WERI-Rb-1 (cell line): ENCODE measurements around the gene GPC5.

Experiments used
- DNase-seq: peaks from one replicate; pipeline ENCODE4 v3.0.0-alpha.2; 2020
- H3K27ac ChIP-seq: fragments of 250-450 bp; sonication (Bioruptor Pico); 2 replicates; pipeline ENCODE4 v1.5.1; 2020; ENCODE audit warnings: mild to moderate bottlenecking, moderate library complexity
- H3K27me3 ChIP-seq: fragments of 250-450 bp; sonication (Bioruptor Pico); 2 replicates; pipeline ENCODE4 v1.5.1; 2021; ENCODE audit warnings: mild to moderate bottlenecking, low read depth, moderate library complexity; ENCODE audit not compliant: insufficient read depth, severe bottlenecking
- H3K36me3 ChIP-seq: fragments of 250-450 bp; sonication (Bioruptor Pico); 2 replicates; pipeline ENCODE4 v1.5.1; 2020; ENCODE audit warnings: mild to moderate bottlenecking, moderate library complexity
- H3K4me3 ChIP-seq: 2 replicates; pipeline ENCODE4 v1.5.1; 2011; ENCODE audit warnings: low read depth, mild to moderate bottlenecking, control low read depth, low read length
- H3K9me3 ChIP-seq: fragments of 250-450 bp; sonication (Bioruptor Pico); 2 replicates; pipeline ENCODE4 v1.5.1; 2021; ENCODE audit warnings: mild to moderate bottlenecking, moderate library complexity; ENCODE audit not compliant: severe bottlenecking
- TF ChIP-seq, protein P1 (sequence below): IDR thresholded peaks from 2 replicates; pipeline ENCODE4 v1.5.1; 2011; ENCODE audit warnings: low read depth, mild to moderate bottlenecking, control low read depth, inconsistent platforms, low read length

Gene GPC5

DNA sequence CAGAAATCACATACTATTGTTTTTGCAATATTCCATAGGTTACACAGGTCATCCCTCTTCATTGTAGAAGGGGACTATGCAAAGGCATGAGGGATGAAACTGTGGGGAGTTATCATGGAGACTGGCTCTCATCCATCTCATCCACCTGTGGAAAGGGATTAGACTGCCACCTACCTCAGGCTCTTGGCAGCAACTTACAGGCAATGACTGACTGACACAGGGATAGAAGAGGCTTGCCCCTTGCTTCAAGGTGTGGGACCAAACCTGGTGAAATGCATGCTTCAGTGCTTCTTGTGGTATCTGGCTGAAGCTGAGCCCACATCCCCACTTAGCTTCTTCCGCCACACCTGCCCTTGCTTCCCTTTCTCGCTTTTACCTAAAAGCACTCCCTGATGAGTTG, 341.3 kb downstream of the GPC5 start:
- H3K4me3 ChIP-seq: no peak overlapping the region
- H3K27ac ChIP-seq: no peak overlapping the region
- no peaks in the 10 kb centered on the region for H3K36me3 ChIP-seq
- H3K9me3 ChIP-seq: peaks cover 3% of the 10 kb centered on the region
- no peak for DNase-seq
- H3K27me3 ChIP-seq: no peaks in the 10 kb centered on the region
- TF ChIP-seq, protein P1, sequence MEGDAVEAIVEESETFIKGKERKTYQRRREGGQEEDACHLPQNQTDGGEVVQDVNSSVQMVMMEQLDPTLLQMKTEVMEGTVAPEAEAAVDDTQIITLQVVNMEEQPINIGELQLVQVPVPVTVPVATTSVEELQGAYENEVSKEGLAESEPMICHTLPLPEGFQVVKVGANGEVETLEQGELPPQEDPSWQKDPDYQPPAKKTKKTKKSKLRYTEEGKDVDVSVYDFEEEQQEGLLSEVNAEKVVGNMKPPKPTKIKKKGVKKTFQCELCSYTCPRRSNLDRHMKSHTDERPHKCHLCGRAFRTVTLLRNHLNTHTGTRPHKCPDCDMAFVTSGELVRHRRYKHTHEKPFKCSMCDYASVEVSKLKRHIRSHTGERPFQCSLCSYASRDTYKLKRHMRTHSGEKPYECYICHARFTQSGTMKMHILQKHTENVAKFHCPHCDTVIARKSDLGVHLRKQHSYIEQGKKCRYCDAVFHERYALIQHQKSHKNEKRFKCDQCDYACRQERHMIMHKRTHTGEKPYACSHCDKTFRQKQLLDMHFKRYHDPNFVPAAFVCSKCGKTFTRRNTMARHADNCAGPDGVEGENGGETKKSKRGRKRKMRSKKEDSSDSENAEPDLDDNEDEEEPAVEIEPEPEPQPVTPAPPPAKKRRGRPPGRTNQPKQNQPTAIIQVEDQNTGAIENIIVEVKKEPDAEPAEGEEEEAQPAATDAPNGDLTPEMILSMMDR: peak; percentile 29; the same call in 1 of the 2 replicates

DNA sequence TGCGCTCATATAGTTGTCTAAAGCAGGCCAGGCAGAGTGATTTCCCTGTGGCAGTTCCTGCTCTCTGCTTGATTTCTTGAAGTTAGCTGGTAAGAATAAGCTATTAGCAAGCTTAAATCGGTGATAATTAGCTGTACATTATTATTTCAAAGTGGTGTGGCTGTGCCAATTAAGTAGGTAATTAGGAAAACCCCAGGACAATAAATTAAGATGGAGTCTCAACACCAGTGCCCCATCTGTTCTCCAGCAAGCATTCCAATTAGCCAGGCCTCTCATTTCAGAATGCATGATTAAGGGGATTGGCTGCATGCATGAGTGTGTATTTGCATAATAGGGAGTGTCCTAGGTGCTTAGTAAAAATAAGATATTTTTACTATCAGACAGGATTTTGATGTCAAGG, 342.3 kb downstream of the GPC5 start:
- Histone ChIP-seq H3K9me3 (peaks cover 3% of the 10 kb centered on the region), H3K27me3 (no peaks in the 10 kb centered on the region), H3K27ac (no peak overlapping the region), H3K4me3 (no peak overlapping the region), H3K36me3 (no peaks in the 10 kb centered on the region)
- no peak for DNase-seq
- TF ChIP-seq, protein P1: no peak

DNA sequence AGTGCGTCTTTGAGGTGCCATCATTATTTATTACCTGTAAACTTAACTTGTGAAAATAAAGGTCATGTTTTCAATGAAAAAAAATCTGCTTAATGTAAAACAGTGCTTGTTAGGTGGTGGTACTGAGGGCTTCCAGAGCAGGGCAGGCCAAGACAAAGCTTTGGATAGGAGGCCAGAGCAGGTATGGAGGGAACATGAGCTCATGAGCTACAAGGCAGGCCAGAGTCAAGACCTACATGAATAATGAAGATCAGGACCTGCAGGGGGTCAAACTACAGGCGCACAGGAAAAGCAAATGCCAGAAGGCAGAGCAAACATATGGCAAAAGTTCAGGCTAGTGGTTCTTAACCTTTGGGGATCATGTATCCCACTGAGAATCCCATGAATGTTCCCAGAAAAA, 343.5 kb downstream of the GPC5 start:
- peaks cover 3% of the 10 kb centered on the region for H3K9me3 ChIP-seq
- no peaks in the 10 kb centered on the region for H3K27me3 ChIP-seq
- no peaks in the 10 kb centered on the region for H3K36me3 ChIP-seq
- no peak for DNase-seq
- H3K27ac ChIP-seq: no peak overlapping the region
- TF ChIP-seq, protein P1: no peak
- H3K4me3 ChIP-seq: no peak overlapping the region

DNA sequence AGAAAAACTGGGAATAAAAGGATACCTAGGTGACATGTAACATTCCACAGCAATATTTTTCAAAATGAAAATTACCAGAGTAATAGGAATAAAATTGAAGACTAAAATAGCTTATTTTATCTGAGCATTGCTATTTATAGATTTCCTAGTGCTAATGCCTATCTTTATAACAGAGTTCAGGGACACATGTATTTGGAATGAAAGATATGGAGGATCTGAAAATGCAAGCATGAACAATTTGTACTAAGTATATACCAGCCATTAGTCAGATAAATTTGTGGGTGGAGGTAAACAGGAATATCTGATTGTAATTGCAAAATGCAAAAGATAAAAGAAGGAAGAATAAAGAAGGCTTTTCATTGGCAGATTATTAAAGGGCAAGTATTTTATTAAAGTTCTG, 345.9 kb downstream of the GPC5 start:
- TF ChIP-seq, protein P1: no peak
- Histone ChIP-seq H3K9me3 (peaks cover 7% of the 10 kb centered on the region), H3K36me3 (no peaks in the 10 kb centered on the region), H3K4me3 (no peak overlapping the region), H3K27ac (no peak overlapping the region), H3K27me3 (no peaks in the 10 kb centered on the region)
- DNase-seq: no peak

DNA sequence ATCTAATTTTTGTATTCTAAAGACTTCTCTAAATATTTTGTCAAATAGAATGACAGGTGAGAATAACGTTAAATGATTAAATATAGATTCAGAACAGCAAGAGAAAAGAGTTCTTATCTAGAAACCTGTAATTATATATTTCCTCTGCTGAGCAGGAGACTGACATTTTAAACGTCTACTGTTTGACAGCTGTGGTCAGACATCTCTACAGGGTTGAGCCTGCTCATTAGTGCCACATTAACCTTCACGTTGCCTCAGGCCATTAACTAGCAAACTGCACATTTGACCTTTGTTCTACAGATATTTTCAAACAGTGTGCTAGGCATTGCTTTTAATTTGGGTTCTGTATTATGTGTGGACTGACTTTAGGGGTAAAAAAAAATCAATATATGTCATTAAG, 347.5 kb downstream of the GPC5 start:
- Histone ChIP-seq H3K27me3 (no peaks in the 10 kb centered on the region), H3K9me3 (peaks cover 5% of the 10 kb centered on the region), H3K27ac (no peak overlapping the region), H3K36me3 (no peaks in the 10 kb centered on the region), H3K4me3 (no peak overlapping the region)
- DNase-seq: no peak
- TF ChIP-seq, protein P1: no peak

DNA sequence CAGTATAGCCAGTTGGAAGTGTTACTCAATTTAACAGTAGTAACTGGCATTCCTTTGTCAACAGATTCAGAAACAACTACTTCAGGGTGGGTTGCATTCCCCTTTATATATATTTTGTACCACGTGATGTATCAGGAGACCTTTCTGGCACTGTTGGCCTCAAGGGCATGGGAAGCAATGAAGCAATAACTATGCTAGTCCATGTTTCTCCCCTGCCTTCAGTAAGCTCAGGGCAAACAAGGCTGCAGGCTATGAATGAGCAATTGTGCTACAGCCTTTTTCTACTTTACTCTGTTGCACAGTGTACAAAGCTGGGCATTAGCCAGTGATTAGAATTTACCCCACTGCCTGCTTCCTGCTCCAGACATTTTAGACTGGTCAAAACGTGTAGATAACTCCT, 348.8 kb downstream of the GPC5 start:
- H3K36me3 ChIP-seq: no peaks in the 10 kb centered on the region
- no peak overlapping the region for H3K4me3 ChIP-seq
- H3K27ac ChIP-seq: no peak overlapping the region
- no peak for DNase-seq
- peaks cover 5% of the 10 kb centered on the region for H3K9me3 ChIP-seq
- TF ChIP-seq, protein P1: no peak
- no peaks in the 10 kb centered on the region for H3K27me3 ChIP-seq
